GM18909 (cell line): ENCODE results near the gene RNF113B.

Experiments
- ATAC-seq: cut with Tn5 transposase; IDR thresholded peaks from one replicate; pipeline ENCODE4 v1.9.1; 2021; ENCODE audit warnings: mild to moderate bottlenecking; ENCODE audit not compliant: unreplicated experiment, poor library complexity

RNF113B gene

DNA sequence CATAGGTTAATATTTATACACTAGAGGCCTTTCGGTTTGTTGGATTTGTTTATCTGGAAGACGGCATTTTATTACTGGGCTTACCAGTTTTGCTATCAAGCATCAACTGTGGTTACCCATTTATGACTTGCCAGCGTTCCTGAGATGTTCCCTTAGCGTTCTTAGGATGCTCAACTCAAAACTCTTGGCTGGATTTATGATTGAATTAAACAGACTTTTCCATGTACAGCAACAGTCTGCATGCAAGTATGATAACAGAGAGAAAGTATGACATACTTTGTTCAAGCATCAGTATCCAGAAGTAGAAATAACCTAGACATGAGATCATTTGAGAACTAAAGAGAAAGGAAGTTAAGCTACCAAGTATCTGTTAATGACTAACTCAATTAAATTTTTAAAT, 29.9 kb upstream of the RNF113B start:
- ATAC-seq, result no peak

GRCh38 chr13:98204546-98204945, 27.5 kb upstream of the RNF113B start:
- no peak for ATAC-seq

GRCh38 chr13:98203646-98204326, 26.7 kb upstream of the RNF113B start:
- ATAC-seq, result no peak

DNA sequence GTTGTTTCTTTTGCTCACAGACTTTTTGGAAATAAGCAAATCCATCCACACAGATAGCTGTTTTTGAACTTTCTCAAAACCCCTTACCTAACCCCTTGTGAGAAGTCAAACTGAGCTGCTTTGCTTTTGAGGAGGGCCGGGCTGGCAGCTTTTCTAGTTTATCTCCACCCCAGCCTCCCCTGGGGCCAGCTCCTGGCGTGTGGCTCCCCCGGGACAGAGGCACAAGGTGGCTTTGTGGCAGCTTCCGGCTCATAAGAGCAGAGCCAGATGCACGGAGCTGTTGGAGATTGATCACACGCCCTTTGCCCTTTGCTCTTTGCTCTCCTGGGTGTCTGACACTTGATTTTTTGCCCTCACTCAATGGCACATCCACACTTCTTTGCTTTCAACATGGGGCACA, 24.9 kb upstream of the RNF113B start:
- ATAC-seq, result no peak

- ATAC-seq, result no peak
These were observed 24.1 kb upstream of the RNF113B start for GRCh38 chr13:98201189-98201588.

DNA sequence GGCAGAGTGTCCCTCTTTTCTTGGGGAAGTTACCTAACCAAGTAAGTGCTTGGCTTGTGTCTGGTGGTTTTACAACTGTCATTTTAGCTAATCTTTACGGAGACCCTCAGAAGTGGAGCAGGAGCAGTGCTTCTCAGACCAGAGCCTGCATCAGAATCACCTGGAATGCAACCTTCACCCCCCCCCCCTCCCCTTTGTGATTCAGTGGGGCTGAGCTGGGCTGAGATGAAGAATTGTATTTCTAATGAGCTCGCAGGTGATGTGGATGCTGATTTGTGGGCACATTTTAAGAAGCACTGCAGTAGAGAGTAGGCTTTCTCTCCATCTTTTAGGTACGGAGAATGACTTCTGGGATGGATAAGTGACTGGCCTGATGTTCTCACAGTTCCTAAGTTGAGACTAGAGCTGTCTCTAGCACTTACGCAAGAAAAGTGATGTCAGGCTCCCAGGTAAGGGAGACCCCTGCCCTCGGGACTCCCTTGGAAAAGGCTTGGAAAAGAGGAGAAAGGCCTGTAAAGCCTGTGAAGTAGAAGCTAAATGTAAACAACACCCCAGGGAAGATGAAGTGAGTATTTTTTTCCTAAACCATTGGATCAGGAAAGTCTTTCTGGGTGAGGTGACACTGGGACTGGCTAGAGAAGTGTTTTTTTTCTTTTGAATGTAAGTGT, 23.3 kb upstream of the RNF113B start:
- no peak for ATAC-seq

GRCh38 chr13:98199480-98199879, 22.4 kb upstream of the RNF113B start:
- ATAC-seq, result no peak

- no peak for ATAC-seq
These were observed 21.6 kb upstream of the RNF113B start for GRCh38 chr13:98198683-98199082.

- no peak for ATAC-seq
These were observed 18.2 kb upstream of the RNF113B start for GRCh38 chr13:98195054-98195791.

DNA sequence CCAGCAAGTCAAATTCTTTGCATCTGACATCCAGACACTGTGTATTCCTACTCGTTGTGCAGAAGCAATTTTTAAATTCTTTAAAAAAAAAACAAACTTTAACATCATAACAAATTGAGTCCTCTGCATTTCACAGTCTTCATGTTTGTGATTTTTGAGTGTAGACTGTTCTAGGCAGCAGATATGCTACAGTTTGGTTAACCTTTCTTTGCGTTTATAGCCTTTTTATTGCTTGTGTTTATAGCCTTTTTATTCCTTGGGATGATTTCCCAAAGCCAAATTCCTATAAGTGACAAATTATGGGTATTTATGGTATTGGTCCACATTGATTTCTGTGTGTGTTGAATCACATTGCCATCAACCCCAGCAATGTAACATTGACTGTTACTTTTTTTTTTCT, 14.9 kb upstream of the RNF113B start:
- ATAC-seq, result no peak

- ATAC-seq, result no peak
These were observed 13.9 kb upstream of the RNF113B start for GRCh38 chr13:98190889-98191444.

- ATAC-seq, result no peak
These were observed 12.9 kb upstream of the RNF113B start for GRCh38 chr13:98189841-98190505.

GRCh38 chr13:98188544-98189166, 11.6 kb upstream of the RNF113B start:
- ATAC-seq, result no peak

DNA sequence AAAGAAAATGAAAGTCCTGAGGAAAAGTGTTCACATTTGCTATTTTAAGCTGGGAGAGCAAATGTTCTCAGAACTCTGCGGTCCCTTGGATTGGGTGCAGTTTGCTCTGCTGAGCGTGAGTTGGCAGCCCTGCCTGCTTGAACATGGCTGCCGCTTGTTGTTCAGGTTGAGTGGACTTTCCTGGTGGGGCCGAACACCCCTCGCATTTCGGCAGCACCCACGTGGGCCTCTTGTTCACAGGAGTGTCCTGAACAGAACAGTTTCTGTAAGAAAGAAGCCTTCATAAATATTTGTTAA, 10.8 kb upstream of the RNF113B start:
- ATAC-seq, result no peak

- no peak for ATAC-seq
These were observed 10.3 kb upstream of the RNF113B start for GRCh38 chr13:98187155-98187964.

DNA sequence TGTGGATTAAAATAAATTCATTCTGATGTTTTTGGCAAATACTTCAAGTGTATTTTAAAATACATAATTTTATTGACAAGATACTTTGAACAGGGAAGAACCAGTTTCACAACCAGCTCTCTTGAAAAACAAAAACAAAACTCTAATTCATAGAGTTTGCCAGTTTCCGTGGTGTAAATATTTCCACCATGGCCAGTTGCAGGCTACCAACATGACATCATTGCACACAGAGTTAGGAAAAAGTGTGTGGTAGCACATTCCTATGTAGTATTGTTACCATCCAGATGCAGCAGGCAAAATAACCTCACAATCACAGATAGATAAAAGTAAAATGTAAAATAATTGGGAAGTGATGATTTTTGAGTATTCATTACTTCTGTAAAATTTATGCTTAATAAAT, 7.7 kb upstream of the RNF113B start:
- ATAC-seq, result no peak

GRCh38 chr13:98182589-98182988, 5.5 kb upstream of the RNF113B start:
- no peak for ATAC-seq

GRCh38 chr13:98182153-98182552, 5.1 kb upstream of the RNF113B start:
- no peak for ATAC-seq

GRCh38 chr13:98181111-98181815, 4.2 kb upstream of the RNF113B start:
- no peak for ATAC-seq
